SK-N-SH treated with all-trans-retinoic acid at 6 μM for 48 hours (cell line): ENCODE results near the gene RCOR2.

Experiments used
- ARNTL ChIP-seq: fragments of 450-650 bp; formaldehyde crosslinking; IDR thresholded peaks from 2 replicates; pipeline ENCODE4 v1.5.0; 2020; ENCODE audit warnings: low read depth, mild to moderate bottlenecking, moderate library complexity, borderline replicate concordance
- ESRRG ChIP-seq: fragments of 250-450 bp; sonication (Bioruptor Pico); IDR thresholded peaks from 2 replicates; pipeline ENCODE4 v1.6.1; 2021; ENCODE audit warnings: mild to moderate bottlenecking
- GLIS3 ChIP-seq: fragments of 250-450 bp; sonication (Bioruptor Pico); IDR thresholded peaks from 2 replicates; pipeline ENCODE4 v1.5.0; 2020; ENCODE audit warnings: mild to moderate bottlenecking, moderate library complexity
- ISL1 ChIP-seq: fragments of 250-450 bp; sonication (Bioruptor Pico); IDR thresholded peaks from 2 replicates; pipeline ENCODE4 v2.1.2; 2022; ENCODE audit warnings: mild to moderate bottlenecking, moderate library complexity
- PATZ1 ChIP-seq: fragments of 250-450 bp; sonication (Bioruptor Pico); IDR thresholded peaks from 2 replicates; pipeline ENCODE4 v1.8.0; 2020; ENCODE audit warnings: mild to moderate bottlenecking, moderate library complexity, borderline replicate concordance
- PPARA ChIP-seq: fragments of 250-450 bp; sonication (Bioruptor Pico); IDR thresholded peaks from 2 replicates; pipeline ENCODE4 v1.5.0; 2020; ENCODE audit warnings: mild to moderate bottlenecking, borderline replicate concordance
- RARB ChIP-seq: fragments of 250-450 bp; sonication (Bioruptor Pico); IDR thresholded peaks from 2 replicates; pipeline ENCODE4 v1.8.0; 2021; ENCODE audit warnings: mild to moderate bottlenecking, moderate library complexity
- SNAI2 ChIP-seq: fragments of 250-450 bp; sonication (Bioruptor Pico); IDR thresholded peaks from 2 replicates; pipeline ENCODE4 v1.5.0; 2020; ENCODE audit warnings: mild to moderate bottlenecking, moderate library complexity
- TOX ChIP-seq: fragments of 250-450 bp; sonication (Bioruptor Pico); IDR thresholded peaks from 2 replicates; pipeline ENCODE4 v1.8.0; 2021; ENCODE audit warnings: mild to moderate bottlenecking, moderate library complexity, borderline replicate concordance
- TSHZ2 ChIP-seq: fragments of 250-450 bp; sonication (Bioruptor Pico); IDR thresholded peaks from 2 replicates; pipeline ENCODE4 v1.5.0; 2020; ENCODE audit warnings: mild to moderate bottlenecking, moderate library complexity
- ZFP3 ChIP-seq: fragments of 250-450 bp; sonication (Bioruptor Pico); IDR thresholded peaks from 2 replicates; pipeline ENCODE4 v1.5.0; 2020; ENCODE audit warnings: mild to moderate bottlenecking, moderate library complexity
- ZNF70 ChIP-seq: fragments of 450-650 bp; formaldehyde crosslinking; IDR thresholded peaks from 2 replicates; pipeline ENCODE4 v1.5.0; 2020; ENCODE audit warnings: mild to moderate bottlenecking, moderate library complexity
- TF ChIP-seq, protein P1 (sequence below): fragments of 250-450 bp; sonication (Bioruptor Pico); IDR thresholded peaks from 2 replicates; pipeline ENCODE4 v1.8.0; 2021; ENCODE audit warnings: low read depth, mild to moderate bottlenecking, moderate library complexity, borderline replicate concordance
- TF ChIP-seq, protein P2 (sequence below): fragments of 250-450 bp; sonication (Bioruptor Pico); IDR thresholded peaks from 2 replicates; pipeline ENCODE4 v1.5.1; 2020; ENCODE audit warnings: low read depth, mild to moderate bottlenecking, moderate library complexity

GRCh38 chr11:63862923-63863322, 54.0 kb downstream of the RCOR2 start:
- TF ChIP-seq PPARA (CRISPR knock-in tag) = no peak
- TF ChIP-seq, protein P1, sequence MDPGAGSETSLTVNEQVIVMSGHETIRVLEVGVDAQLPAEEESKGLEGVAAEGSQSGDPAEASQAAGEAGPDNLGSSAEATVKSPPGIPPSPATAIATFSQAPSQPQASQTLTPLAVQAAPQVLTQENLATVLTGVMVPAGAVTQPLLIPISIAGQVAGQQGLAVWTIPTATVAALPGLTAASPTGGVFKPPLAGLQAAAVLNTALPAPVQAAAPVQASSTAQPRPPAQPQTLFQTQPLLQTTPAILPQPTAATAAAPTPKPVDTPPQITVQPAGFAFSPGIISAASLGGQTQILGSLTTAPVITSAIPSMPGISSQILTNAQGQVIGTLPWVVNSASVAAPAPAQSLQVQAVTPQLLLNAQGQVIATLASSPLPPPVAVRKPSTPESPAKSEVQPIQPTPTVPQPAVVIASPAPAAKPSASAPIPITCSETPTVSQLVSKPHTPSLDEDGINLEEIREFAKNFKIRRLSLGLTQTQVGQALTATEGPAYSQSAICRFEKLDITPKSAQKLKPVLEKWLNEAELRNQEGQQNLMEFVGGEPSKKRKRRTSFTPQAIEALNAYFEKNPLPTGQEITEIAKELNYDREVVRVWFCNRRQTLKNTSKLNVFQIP = no peak
- TF ChIP-seq RARB = no peak
- TF ChIP-seq ZFP3 (CRISPR knock-in tag) = no peak
- TF ChIP-seq SNAI2 (CRISPR knock-in tag) = no peak
- TF ChIP-seq, protein P2, sequence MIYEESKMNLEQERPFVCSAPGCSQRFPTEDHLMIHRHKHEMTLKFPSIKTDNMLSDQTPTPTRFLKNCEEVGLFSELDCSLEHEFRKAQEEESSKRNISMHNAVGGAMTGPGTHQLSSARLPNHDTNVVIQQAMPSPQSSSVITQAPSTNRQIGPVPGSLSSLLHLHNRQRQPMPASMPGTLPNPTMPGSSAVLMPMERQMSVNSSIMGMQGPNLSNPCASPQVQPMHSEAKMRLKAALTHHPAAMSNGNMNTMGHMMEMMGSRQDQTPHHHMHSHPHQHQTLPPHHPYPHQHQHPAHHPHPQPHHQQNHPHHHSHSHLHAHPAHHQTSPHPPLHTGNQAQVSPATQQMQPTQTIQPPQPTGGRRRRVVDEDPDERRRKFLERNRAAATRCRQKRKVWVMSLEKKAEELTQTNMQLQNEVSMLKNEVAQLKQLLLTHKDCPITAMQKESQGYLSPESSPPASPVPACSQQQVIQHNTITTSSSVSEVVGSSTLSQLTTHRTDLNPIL (CRISPR knock-in tag) = no peak
- TF ChIP-seq ESRRG (CRISPR knock-in tag) = no peak
- TF ChIP-seq ARNTL = no peak
- no peak for TF ChIP-seq GLIS3 (CRISPR knock-in tag)
- TF ChIP-seq PATZ1 (CRISPR knock-in tag) = no peak
- TF ChIP-seq ZNF70 (CRISPR knock-in tag) = no peak
- no peak for TF ChIP-seq TOX (CRISPR knock-in tag)
- TF ChIP-seq TSHZ2 (CRISPR knock-in tag) = no peak
- TF ChIP-seq ISL1 (CRISPR knock-in tag) = no peak
